Neuron (in vitro differentiated cells): ENCODE measurements around the gene FOXM1.

Source experiments
- H2AFZ ChIP-seq: one replicate; pipeline ENCODE4 v1.6.1; 2013; ENCODE audit warnings: low read depth, mild to moderate bottlenecking, inconsistent platforms, low read length, moderate library complexity
- H3K27me3 ChIP-seq: one replicate; pipeline ENCODE4 v1.6.1; 2013; ENCODE audit warnings: low read length; ENCODE audit not compliant: insufficient read depth
- H3K36me3 ChIP-seq: one replicate; pipeline ENCODE4 v1.6.1; 2013; ENCODE audit warnings: low read length; ENCODE audit not compliant: insufficient read depth
- H3K4me1 ChIP-seq: one replicate; pipeline ENCODE4 v1.6.1; 2013; ENCODE audit warnings: low read length; ENCODE audit not compliant: insufficient read depth
- H3K4me3 ChIP-seq: 2 replicates; pipeline ENCODE4 v1.5.1; 2013; ENCODE audit warnings: mild to moderate bottlenecking, low read length, moderate library complexity
- H3K9me3 ChIP-seq: one replicate; pipeline ENCODE4 v1.6.1; 2013; ENCODE audit warnings: low read length

Gene FOXM1

GRCh38 chr12:2825132-2825531, 51.8 kb downstream of the FOXM1 start:
- Histone ChIP-seq H3K9me3 (no peaks in the 10 kb centered on the region), H3K4me3 (no peak overlapping the region), H3K4me1 (peaks cover 44% of the 10 kb centered on the region), H3K36me3 (peaks cover 65% of the 10 kb centered on the region), H2AFZ (no peak overlapping the region), H3K27me3 (no peaks in the 10 kb centered on the region)

GRCh38 chr12:2824541-2824940, 52.4 kb downstream of the FOXM1 start:
- Histone ChIP-seq H3K4me3 (no peak overlapping the region), H3K9me3 (no peaks in the 10 kb centered on the region), H3K36me3 (peaks cover 69% of the 10 kb centered on the region), H2AFZ (no peak overlapping the region), H3K4me1 (peaks cover 44% of the 10 kb centered on the region), H3K27me3 (no peaks in the 10 kb centered on the region)

GRCh38 chr12:2823483-2823882, 53.5 kb downstream of the FOXM1 start:
- Histone ChIP-seq H3K4me1 (peaks cover 44% of the 10 kb centered on the region), H3K9me3 (no peaks in the 10 kb centered on the region), H3K27me3 (no peaks in the 10 kb centered on the region), H2AFZ (no peak overlapping the region), H3K36me3 (peaks cover 73% of the 10 kb centered on the region), H3K4me3 (no peak overlapping the region)

GRCh38 chr12:2820432-2820831, 56.5 kb downstream of the FOXM1 start:
- Histone ChIP-seq H3K36me3 (peaks cover 62% of the 10 kb centered on the region), H3K4me3 (no peak overlapping the region), H3K27me3 (no peaks in the 10 kb centered on the region), H2AFZ (no peak overlapping the region), H3K9me3 (no peaks in the 10 kb centered on the region), H3K4me1 (peaks cover 29% of the 10 kb centered on the region)

- H3K4me3 ChIP-seq = no peak overlapping the region
- peaks cover 62% of the 10 kb centered on the region for H3K36me3 ChIP-seq
- H3K9me3 ChIP-seq = no peaks in the 10 kb centered on the region
- no peaks in the 10 kb centered on the region for H3K27me3 ChIP-seq
- H2AFZ ChIP-seq = no peak overlapping the region
- H3K4me1 ChIP-seq = peaks cover 22% of the 10 kb centered on the region
Observed at GRCh38 chr12:2819810-2820209, 57.2 kb downstream of the FOXM1 start.

- Histone ChIP-seq H3K4me3 (peak overlapping the region; percentile 73), H2AFZ (no peak overlapping the region), H3K36me3 (peaks cover 12% of the 10 kb centered on the region), H3K9me3 (no peaks in the 10 kb centered on the region), H3K27me3 (no peaks in the 10 kb centered on the region), H3K4me1 (peaks cover 11% of the 10 kb centered on the region)
Observed at GRCh38 chr12:2813214-2814185, 63.5 kb downstream of the FOXM1 start.

GRCh38 chr12:2812290-2813213, 64.4 kb downstream of the FOXM1 start, which contains the start of gene ITFG2:
TSS of gene ITFG2 (plus strand) at chr12:2812668. CDS start at chr12:2812761, 93 bp downstream.
- no peak within 1 kb of the TSS for H2AFZ ChIP-seq
- no peaks in the 10 kb centered on the region for H3K27me3 ChIP-seq
- peaks cover 3% of the 10 kb centered on the region for H3K36me3 ChIP-seq
- no peaks in the 10 kb centered on the region for H3K9me3 ChIP-seq
- H3K4me1 ChIP-seq = peaks cover 11% of the 10 kb centered on the region
- H3K4me3 ChIP-seq = peak within 1 kb of the TSS; percentile 73

- no peaks in the 10 kb centered on the region for H3K9me3 ChIP-seq
- H2AFZ ChIP-seq = no peak overlapping the region
- peak overlapping the region; percentile 73 for H3K4me3 ChIP-seq
- peaks cover 11% of the 10 kb centered on the region for H3K4me1 ChIP-seq
- no peaks in the 10 kb centered on the region for H3K27me3 ChIP-seq
- no peaks in the 10 kb centered on the region for H3K36me3 ChIP-seq
Observed at GRCh38 chr12:2811801-2812200, 65.2 kb downstream of the FOXM1 start.
